Inferior parietal cortex (tissue), 1 donor: ENCODE measurements around the gene GXYLT1.
"Not testable (repeated sequence)": the region's sequence is repeated elsewhere in the genome, so short reads cannot be mapped to it uniquely, and the experiment has no call there.

Experiments used
- DNase-seq: peaks from one replicate; pipeline ENCODE4 v3.0.0-alpha.2; 2016; ENCODE audit errors: extremely low spot score

Gene GXYLT1

DNA sequence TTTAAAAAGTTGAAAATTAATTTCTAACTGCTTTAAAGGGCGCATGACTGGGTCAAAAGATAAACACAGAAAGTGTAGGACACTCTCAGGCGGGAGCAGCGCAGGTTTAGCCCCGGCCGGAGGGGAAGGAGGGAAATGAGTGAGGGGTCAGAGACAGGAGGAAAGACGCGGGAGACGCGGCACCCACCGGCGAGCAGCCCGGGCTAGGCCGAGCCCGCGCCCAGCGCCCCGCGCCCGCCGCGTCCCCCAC, 591 bp downstream of the GXYLT1 start:
- DNase-seq = no peak

DNA sequence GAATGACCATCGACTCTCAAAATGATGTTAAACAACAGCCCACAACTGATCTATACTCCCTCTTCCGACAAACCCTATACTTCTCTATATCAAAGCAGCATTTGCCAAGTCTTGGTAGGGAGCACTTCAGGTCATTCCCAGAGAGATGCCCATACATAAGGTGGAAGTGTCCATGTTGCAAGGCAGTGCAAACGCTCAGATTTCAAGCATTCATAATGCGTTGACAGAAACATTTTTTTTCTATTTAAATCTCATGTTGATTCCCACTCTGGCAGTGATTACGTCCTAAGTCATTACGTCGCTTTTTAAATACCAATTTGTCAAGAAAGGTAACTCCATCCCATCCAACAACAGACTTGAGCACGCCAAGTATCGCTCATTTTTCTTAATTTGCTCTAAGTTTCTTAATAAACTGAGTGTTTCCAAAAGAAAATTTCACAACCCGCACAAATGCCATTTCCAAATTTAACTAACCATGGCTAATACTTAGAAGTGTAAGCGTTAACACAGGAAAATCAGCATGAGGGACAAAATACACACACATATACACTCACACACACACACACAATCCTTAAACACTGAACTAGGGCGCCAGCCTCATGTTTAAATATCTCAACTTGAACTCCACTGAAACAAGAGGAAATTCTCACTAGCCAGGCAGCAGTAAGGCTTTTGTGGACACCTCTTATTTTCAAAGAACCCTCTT, 1.1 kb downstream of the GXYLT1 start:
- no peak for DNase-seq

DNA sequence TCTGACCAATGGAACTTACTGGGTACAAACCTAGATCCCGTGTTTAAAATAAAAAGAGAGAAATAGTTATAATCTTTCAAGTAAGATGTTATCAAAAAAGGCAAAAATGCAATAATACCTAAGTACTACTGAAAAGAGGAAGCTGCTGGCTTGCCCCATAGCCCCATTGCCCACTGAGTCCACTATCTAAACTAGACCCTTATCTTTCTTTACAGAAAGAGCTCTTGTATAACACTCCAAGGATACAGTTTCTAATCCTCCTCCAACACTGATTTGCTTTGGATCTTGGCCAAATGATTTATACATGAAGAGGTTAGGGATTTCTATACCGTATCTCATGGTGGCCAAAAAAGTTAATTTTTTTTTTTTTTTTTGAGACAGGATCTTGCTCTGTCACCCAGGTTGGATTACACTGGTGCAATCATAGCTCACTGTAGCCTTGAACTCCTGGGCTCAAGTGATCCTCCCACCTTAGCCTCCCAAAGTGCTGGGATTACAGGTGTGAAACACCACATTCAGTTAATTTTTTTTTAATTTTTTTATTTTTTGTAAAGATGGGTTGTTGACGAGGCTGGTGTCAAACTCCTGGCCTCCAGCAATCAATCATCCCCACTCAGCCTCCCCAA, 2.6 kb downstream of the GXYLT1 start:
- DNase-seq = no peak

DNA sequence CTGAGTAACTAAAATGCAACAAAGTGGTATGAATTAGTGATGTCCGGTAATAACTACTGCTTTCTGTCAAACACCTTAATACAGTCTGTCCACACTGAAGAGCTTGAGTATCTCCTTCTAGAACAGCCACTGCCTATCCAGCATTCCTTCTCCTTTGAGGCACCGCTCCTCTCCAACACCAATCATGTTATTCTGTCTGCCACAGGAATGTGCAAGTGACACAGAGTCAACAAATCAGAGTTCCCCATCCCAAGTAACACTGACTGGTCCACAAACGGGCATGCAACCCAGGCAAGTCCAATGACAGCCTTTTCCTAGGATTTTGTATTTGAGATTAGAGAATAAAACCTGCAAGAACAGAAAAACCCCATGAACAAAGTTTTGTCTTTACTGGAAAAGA, 3.8 kb downstream of the GXYLT1 start:
- no peak for DNase-seq

DNA sequence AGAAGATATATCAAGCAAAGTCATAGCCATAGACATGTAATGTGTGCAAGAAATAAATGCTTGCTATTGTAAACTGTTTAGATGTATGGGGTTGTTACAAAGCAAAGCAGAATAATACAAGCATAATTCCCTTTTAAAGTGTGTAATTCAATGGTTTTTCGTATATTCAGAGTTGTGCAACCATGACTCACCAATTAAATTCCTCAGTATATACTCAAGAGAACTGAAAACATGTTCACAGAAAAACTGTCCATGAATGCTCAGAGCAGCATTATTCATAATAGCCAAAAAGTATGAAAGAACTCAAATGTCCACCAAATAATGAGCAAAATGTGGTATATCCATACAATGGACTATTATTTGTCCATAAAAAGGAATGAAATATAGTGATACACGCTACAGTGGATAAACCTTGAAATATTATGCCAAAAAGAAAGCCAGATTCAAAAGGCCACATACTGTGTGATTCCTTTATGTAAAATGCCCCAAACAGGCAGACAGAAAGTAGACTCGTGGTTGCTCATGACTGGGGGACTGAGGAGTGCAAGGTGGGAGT, 9.3 kb downstream of the GXYLT1 start:
- no peak for DNase-seq

DNA sequence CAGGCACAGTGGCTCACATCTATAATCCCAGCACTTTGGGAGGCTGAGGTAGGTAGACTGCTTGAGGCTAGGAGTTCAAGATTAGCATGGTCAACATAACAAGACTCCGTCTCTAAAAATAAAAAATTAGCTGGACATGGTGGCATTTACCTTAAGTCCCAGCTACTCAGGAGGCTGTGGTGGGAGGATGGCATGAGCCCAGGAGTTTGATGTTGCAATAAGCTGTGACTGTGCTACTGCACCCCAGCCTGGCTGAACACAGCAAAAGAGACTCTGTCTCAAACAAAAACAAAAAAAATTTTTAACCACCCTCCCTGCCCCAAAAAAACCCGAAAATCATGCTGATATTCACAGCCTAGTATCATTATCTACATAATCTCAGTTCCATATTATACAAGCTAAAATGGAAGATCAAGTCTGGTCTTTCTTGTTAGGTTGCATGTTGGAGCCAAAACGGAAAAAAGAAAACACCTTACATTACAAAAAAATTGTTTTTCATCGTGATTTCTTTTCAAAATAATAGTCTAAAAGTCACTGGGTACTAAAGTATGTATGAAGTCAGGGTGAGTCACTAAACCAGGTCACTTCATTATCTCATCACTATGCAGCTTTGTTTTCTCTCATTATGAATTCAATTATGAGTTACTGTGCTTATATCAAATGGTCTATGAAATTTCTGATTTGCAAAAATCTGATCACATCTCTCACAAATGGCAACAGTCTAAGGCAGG, 13.8 kb downstream of the GXYLT1 start:
- DNase-seq = no peak

DNA sequence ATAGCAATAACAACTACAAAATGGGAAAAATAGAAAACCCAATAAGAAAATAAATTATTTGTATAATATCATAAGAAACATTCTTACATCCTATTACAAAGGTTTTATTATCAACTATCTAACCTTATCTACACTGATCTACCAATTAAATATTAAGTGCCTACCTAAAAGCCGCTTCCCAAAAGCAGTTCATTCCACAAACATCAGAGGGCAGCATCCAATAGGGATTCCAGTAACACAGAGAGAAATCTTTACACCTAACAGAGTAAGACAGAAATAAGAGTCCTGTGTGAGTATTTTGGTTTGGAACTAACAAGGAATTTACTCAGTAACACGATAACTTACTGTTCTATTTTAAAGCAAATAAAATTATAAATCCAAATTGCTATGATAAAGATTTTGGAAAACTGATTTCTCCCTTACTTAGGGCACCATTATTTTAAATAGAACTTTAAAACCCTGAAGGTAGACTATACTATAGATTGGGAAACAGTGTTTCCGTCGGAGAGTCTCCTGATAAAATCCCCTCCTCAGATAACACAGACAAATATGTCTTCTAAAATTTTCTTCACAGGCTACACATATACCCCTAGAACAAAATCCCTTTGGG, 15.0 kb downstream of the GXYLT1 start:
- DNase-seq = peak; percentile 80

DNA sequence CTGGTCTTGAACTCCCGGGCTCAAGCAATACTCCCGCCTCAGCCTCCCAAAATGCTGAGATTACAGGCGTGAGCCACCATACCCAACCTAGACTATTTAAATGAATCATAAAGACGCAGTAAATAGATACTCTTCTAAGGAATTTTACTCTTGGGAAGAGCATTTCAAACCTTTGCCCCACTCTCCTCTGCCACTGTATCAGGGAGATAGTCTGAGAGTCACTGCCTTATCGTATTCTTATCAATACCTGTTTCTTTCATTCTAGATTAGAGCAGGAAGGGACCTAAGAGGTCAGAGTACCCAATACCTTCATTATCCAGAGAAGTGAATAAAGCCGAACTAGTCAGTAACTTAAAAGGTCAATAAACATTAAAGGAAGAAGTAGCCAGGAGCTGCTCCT, 15.8 kb downstream of the GXYLT1 start:
- no peak for DNase-seq

DNA sequence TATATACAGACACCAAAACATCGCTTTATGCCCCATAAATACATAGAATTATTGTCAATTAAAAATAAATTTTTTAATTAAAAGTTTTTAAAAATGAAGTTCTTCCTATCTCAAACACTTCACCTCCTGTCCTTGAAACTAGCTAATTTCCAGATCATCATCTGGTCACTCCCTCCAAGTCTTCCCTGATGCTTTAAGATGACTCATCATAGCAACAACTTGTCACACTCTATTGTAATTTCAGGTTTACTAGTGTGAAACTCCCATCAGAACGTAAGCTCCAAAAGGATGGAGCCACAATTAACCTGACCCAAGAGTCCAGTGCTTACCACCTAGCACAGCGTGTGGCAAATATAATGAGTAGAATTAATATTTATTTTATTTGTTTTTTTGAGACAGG, 16.3 kb downstream of the GXYLT1 start:
- DNase-seq = no peak

DNA sequence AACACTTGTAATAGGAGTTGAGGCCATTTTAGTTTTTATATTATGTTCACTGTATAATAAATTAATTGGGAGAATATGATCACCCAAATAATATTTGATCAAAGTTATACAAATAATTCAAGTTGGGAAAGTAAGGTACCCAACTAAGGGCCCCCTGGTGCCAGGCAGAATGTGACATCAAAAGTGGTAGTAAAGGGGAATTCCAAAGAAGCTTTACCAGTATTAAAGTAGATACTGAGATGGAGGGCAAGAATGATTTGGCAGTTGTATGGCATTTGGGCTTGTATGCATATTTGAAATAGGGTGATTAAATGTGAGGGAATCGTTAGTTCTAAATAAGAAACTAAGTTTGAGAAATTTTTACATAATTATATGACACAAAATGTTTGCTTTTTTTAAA, 17.7 kb downstream of the GXYLT1 start:
- no peak for DNase-seq

DNA sequence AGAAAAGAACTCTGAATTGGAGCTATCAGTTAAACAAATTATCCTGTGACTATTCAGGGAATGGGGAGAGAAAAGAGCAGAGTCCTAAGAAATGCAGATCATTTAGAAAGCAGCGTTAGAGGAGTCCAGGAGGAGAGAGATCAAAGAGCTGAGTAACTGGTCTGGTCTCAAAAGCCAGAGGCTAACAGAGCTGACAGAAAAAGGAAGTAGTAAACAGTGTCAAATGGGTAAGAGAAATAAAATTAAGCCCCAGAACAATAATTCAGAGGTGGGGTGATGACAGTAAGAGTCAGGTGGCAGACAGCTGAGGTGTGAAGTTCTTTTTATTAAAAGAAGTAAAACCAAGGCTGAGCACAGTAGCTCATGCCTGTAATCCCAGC, 19.3 kb downstream of the GXYLT1 start:
- DNase-seq = no peak

DNA sequence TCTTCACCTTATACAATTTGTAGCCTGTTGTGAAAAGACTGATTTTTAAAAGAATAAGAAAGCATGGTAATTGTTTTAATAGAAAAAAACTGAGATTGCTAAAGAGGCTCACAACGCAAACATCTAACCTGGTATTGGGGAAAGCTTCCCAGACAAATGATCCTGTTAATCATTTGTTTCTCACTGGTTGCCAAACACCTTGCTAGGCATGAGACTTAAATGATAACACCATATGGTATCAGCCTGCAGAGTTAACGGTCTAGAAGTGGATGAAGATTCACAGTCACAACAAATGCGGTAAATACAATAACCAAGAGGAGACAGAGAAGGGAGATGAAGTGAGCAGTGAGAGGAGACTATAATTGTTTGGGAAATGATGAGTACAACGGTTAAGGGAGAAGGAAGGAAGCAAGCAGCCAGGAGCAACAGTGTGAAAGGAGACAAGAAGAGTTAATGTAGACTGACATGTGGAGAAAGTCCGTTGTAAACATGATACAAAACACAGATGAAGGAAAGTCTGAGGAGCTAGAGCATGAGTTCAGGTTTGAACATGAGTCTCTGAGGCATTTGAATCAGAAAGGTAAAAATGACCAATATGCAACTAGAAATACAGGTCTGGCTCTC, 19.8 kb downstream of the GXYLT1 start:
- DNase-seq = no peak

DNA sequence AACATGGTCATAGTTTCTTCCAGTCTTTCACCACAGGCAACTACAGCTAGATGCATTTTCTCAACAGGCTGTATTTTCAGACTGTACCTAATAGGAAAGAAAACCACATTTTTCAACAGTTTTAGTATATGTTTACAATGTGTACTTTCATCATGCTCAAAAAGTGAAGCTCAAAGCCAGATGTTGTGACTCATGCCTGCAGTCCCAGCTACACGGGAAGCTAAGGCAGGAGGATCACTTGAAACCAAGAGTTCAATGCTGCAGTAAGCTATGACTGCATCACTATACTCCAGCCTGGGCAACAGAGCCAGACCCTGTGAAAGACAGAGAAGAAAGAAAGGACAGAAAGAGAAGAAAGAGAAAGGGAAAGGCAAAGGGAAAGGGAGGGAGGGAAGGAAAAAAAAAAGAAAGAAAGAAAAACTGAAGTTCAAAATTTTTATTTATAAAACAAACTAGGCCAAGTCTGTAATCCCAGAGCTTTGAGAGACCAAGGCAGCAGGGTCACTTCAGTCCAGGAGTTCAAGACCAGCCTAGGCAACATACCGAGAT, 25.5 kb downstream of the GXYLT1 start:
- no peak for DNase-seq

DNA sequence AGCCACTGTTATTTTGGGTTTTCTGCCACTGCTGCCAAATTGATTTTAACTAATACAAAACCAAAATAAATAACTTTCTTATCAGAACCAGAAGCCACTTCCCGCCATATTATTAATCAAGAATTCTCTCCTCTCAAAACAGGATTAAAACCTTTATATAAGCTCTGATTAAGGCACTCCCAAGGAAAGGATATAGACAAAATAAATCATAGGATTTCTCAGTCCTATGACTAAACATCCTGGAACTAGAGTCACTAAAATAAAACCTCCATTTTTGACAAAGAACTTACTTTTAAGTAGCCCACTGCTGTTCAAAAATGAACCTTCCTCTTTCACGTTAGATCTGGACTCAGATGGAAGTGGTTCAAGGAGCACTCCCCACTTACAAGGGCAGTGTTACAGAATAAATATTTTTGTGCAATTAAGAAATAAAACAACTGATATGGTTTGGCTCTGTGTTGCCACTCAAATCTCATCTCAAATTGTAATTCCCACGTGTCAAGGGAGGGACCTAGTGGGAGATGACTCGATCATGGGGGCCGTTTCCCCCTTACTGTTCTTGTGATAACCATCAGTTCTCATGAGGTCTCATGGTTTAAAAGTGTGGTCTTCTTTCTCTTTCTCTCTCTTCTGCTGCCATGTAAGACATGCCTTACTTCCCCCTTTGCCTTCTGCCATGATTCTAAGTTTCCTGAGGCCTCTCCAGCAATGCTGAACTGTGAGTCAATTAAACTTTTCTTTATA, 26.4 kb downstream of the GXYLT1 start:
- DNase-seq = no peak

DNA sequence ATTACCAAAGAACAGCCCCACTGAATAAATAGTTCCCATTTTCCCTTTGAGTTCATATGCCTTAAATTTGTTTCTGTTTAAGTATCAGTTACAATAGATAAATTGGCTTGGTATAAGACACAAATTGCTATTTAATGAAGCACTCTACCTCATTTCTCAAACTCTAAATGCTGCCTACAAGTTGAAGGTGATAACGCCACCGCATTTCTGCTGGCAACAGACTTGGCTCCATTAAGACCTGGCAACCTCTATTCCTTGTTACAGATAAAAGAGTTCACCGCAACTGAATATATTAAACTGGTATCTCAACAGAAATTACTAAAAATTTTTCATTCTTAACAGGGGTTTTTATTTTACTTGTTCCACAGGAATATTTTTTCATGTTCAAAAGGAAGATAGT, 35.6 kb downstream of the GXYLT1 start:
- DNase-seq = no peak

DNA sequence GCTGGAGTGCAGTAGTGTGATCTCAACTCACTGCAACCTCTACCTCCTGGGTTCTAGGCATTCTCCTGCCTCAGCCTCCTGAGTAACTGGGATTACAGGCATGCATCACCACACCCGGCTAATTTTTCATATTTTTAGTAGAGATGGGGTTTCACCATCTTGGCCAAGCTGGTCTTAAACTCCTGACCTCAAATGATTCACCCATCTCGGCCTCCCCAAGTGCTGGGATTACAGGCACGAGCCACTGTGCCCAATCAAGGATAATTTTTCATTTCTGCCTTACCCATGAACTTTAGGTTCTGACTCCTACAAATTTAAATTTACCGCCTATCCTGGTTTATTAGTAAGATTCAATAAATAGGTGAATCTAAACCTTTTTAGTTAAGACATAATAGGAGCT, 37.9 kb downstream of the GXYLT1 start:
- not testable (repeated sequence) for DNase-seq

DNA sequence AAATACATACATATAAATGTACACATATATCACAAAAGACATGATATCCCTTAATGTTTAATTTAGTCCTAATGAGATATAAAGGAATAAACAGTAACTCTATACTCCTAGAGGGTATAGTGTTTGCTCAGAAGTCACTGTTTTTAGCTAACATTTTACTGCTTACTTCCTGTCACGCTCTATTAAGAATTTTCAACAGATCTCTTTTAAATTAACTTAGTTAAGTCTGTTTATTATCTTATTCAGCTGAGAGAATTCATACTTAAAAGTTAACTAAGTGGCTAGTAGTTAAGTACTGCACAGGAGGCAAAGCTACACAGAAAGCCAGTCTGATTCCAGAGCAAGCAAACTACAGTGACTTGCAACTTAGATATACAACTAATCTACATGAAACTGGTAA, 39.9 kb downstream of the GXYLT1 start:
- DNase-seq = no peak

DNA sequence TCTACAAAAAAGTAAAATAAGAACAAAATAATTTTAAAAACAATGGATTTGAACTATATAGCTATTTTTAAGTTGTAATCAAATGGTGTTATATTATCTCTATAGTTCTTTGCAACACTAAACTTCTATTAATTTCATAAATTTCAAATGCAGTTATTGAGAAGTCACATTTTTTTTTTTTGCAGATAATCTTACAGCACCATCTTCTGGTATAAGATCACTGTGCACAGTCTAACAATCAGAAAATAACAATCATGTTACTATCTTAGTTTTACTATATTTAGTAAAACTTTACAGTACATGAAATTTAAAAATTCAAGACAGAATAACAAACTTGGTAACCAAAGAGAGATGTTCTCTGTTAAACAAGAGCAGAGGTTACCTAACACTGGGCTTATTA, 40.6 kb downstream of the GXYLT1 start:
- DNase-seq = no peak

DNA sequence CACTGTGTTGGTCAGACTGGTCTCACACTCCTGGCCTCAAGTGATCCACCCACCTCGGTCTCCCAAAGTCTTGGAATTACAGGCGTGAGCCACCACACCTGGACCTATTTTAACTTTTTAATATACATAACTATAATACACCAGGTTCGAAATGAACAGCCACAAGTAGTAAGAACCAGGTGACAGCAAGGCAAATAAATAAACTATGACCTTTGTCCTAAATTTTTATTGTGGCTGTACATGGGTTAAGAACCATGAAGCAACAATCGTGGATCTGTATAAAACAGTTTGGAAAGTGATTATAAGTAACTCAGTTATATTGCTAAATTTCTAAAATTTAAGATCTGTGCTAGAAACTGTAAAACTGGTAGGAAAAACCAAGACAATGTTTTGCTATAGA, 41.5 kb downstream of the GXYLT1 start:
- DNase-seq = no peak

DNA sequence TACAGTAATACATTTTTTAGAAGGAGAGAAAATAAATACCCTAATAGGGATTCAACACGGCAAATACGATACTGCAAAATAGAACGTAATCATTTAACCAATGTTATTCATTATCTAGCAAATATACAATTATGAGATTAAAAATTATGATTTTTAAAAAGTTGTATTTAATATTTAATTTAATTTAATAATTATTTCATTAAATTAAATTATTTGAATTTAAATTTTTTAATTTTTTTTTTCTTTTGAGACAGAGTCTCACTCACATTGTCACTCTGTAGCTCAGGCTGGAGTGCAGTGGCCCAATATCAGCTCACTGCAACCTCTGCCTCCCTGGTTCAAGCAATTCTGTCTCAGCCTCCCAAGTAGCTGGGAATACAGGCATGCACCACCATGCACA, 42.0 kb downstream of the GXYLT1 start:
- no peak for DNase-seq

DNA sequence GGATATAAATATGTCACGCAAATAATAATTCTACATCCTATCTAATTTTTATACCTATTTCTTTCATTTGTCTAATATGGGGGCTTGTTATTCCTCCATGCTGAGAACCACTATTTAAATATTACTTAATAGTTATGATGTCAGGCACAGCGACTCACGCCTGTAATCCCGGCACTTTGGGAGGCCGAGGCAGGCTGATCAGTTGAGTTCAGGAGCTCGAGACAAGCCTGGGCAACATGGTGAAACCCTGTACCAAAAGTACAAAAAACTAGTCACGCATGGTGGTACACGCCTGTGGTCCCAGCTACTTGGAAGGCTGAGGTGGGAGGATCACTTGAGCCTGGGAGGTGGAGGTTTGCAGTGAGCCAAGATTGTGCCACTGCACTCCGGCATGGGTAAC, 45.2 kb downstream of the GXYLT1 start:
- no peak for DNase-seq
